Hepatocyte (in vitro differentiated cells): ENCODE results near the gene OGFOD2.

Experiments
- EZH2 ChIP-seq: fragments of 200-600 bp; sonication (generic); IDR thresholded peaks from 2 replicates; pipeline ENCODE4 v1.6.1; 2016; ENCODE audit warnings: antibody characterized with exemption, mild to moderate bottlenecking, borderline replicate concordance
- TF ChIP-seq, protein P1 (sequence below): fragments of 200-600 bp; sonication (generic); IDR thresholded peaks from 2 replicates; pipeline ENCODE4 v1.5.1; 2016; ENCODE audit warnings: antibody characterized with exemption, mild to moderate bottlenecking; ENCODE audit not compliant: poor library complexity

GRCh38 chr12:122937622-122938091 is 37.4 kb upstream of the OGFOD2 start:
- TF ChIP-seq EZH2, result no peak
- TF ChIP-seq, protein P1, sequence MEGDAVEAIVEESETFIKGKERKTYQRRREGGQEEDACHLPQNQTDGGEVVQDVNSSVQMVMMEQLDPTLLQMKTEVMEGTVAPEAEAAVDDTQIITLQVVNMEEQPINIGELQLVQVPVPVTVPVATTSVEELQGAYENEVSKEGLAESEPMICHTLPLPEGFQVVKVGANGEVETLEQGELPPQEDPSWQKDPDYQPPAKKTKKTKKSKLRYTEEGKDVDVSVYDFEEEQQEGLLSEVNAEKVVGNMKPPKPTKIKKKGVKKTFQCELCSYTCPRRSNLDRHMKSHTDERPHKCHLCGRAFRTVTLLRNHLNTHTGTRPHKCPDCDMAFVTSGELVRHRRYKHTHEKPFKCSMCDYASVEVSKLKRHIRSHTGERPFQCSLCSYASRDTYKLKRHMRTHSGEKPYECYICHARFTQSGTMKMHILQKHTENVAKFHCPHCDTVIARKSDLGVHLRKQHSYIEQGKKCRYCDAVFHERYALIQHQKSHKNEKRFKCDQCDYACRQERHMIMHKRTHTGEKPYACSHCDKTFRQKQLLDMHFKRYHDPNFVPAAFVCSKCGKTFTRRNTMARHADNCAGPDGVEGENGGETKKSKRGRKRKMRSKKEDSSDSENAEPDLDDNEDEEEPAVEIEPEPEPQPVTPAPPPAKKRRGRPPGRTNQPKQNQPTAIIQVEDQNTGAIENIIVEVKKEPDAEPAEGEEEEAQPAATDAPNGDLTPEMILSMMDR, result no peak
